ENCODE measurements around the gene NMS. TPM values are rescaled to one million over a fixed set of nuclear protein-coding genes. Genes with fewer than 3 reads are reported as not detected.

NMS gene
- total and polyA plus RNA-seq, 10 of the 15 experiments (the other 5 are each of a cell fraction or from before 2014, with no cell fraction given) = not detected

- intact Hi-C loops (cut with micrococcal nuclease; ENCODE audit: unreplicated experiment) = no loop called here
- in situ Hi-C loops (cut with MboI) = no loop called here
- H3K27ac ChIP-seq (ENCODE audit: control insufficient read depth, insufficient read depth) = no peak overlapping the region
- BruUV-seq (replicated peaks) = no TSS peak
- H3K79me2 ChIP-seq (ENCODE audit: control insufficient read depth, insufficient read depth, low read length) = no peaks in the 10 kb centered on the region
- H3K27me3 ChIP-seq (replicated peaks in 1 of 2; ENCODE audit: control insufficient read depth in 2 of 2, insufficient read depth in 2 of 2, low read length in 1 of 2) = no peaks in the 10 kb centered on the region
- no peak overlapping the region for H2AFZ ChIP-seq (ENCODE audit: control insufficient read depth, low read depth, low read length)
- no peak overlapping the region for H3K4me3 ChIP-seq
- RAD21 ChIA-PET (ENCODE audit: unreplicated experiment) = no interaction called here
- TF ChIP-seq FOXM1 (IDR thresholded peaks at IDR 0.05; ENCODE audit: low read depth, low read length) (no peak), TCF3 (IDR thresholded peaks at IDR 0.05; ENCODE audit: borderline replicate concordance, insufficient read depth, low read depth, low read length) (no peak), E2F8 (IDR thresholded peaks at IDR 0.05; ENCODE audit: low read depth, partially characterized antibody) (no peak), ELK1 (IDR thresholded peaks at IDR 0.05; ENCODE audit: low read depth, low read length) (no peak), NKRF (conservative IDR thresholded peaks at IDR 0.05) (no peak), SPI1 (IDR thresholded peaks at IDR 0.05; ENCODE audit: borderline replicate concordance, insufficient read depth, low read depth, low read length) (no peak)
- TF ChIP-seq, protein P1, sequence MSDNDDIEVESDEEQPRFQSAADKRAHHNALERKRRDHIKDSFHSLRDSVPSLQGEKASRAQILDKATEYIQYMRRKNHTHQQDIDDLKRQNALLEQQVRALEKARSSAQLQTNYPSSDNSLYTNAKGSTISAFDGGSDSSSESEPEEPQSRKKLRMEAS (IDR thresholded peaks at IDR 0.05; ENCODE audit: low read depth, low read length) = no peak
- ATAC-seq (no peak), FAIRE-seq (no peak), DNase-seq (ENCODE audit: low read depth, low spot score) (no peak)
- no peak overlapping the region for H3K4me2 ChIP-seq (ENCODE audit: control insufficient read depth, insufficient read depth)
- H3K36me3 ChIP-seq (ENCODE audit: control insufficient read depth in 2 of 2, insufficient read depth in 2 of 2, low read length in 1 of 2) = no peaks in the 10 kb centered on the region
- CTCF ChIA-PET = no interaction called here
- H3K9ac ChIP-seq (ENCODE audit: control insufficient read depth, insufficient read depth, low read length) = no peak overlapping the region
- POLR2A ChIA-PET = interaction anchor here (0.7 kb wide), 1 partner anchor 18 kb away, joined by 3 read pairs; the partner anchor contains the start of gene NMS
- H3K9me3 ChIP-seq (replicated peaks; ENCODE audit: control insufficient read depth, insufficient read depth, low read length) = peaks cover 2% of the 10 kb centered on the region; the same call in 2 of the 3 replicates
- SMC1A ChIA-PET (ENCODE audit: uncharacterized antibody, unreplicated experiment) = interaction anchor here (1.5 kb wide), 1 partner anchor 10 kb away, joined by 3 read pairs; no protein-coding TSS in a partner anchor
- no peaks in the 10 kb centered on the region for H3K4me1 ChIP-seq (ENCODE audit: control insufficient read depth, insufficient read depth, low read length)
- no peaks in the 10 kb centered on the region for H4K20me1 ChIP-seq (ENCODE audit: control insufficient read depth, insufficient read depth)
Observed at GRCh38 chr2:100451734-100452133, 18.5 kb upstream of the NMS start.
